HEK293 (cell line): ENCODE data around the gene FAM153A.
"Not testable (repeated sequence)": the region's sequence is repeated elsewhere in the genome, so short reads cannot be mapped to it uniquely, and the experiment has no call there.

Experiments
- CTCF ChIP-seq: fragments of 450-650 bp; formaldehyde crosslinking; IDR thresholded peaks from 2 replicates; pipeline ENCODE4 v1.5.1; 2016; ENCODE audit warnings: missing biosample characterization, missing genetic modification characterization
- SCRT2 ChIP-seq: fragments of 450-650 bp; formaldehyde crosslinking; IDR thresholded peaks from 2 replicates; pipeline ENCODE4 v1.5.1; 2016; ENCODE audit warnings: missing biosample characterization, missing genetic modification characterization
- ZNF560 ChIP-seq: fragments of 450-650 bp; formaldehyde crosslinking; IDR thresholded peaks from 2 replicates; pipeline ENCODE4 v1.5.1; 2017; ENCODE audit warnings: missing biosample characterization, missing genetic modification characterization, borderline replicate concordance
- ZNF645 ChIP-seq: fragments of 450-650 bp; formaldehyde crosslinking; IDR thresholded peaks from 2 replicates; pipeline ENCODE4; 2016; ENCODE audit warnings: missing biosample characterization, missing genetic modification characterization
- ZNF677 ChIP-seq: fragments of 450-650 bp; IDR thresholded peaks from 2 replicates; pipeline ENCODE4 v1.5.0; 2018; ENCODE audit warnings: missing biosample characterization, mild to moderate bottlenecking, missing genetic modification characterization, moderate library complexity
- ZSCAN16 ChIP-seq: fragments of 450-650 bp; formaldehyde crosslinking; IDR thresholded peaks from 2 replicates; pipeline ENCODE4 v1.5.1; 2016; ENCODE audit warnings: missing biosample characterization, missing genetic modification characterization
- TF ChIP-seq, protein P1 (sequence below): fragments of 450-650 bp; formaldehyde crosslinking; optimal IDR thresholded peaks from 2 replicates; pipeline ENCODE3; 2016; ENCODE audit warnings: missing biosample characterization, mild to moderate bottlenecking, missing genetic modification characterization
- TF ChIP-seq, protein P2 (sequence below): fragments of 450-650 bp; formaldehyde crosslinking; IDR thresholded peaks from 2 replicates; pipeline ENCODE4 v1.5.1; 2016; ENCODE audit warnings: missing biosample characterization, missing genetic modification characterization

- TF ChIP-seq ZNF560; ZNF677; ZNF645 (tag by site-specific recombination); ZSCAN16; CTCF; SCRT2 (tag by site-specific recombination): not testable (repeated sequence)
- TF ChIP-seq, protein P1, sequence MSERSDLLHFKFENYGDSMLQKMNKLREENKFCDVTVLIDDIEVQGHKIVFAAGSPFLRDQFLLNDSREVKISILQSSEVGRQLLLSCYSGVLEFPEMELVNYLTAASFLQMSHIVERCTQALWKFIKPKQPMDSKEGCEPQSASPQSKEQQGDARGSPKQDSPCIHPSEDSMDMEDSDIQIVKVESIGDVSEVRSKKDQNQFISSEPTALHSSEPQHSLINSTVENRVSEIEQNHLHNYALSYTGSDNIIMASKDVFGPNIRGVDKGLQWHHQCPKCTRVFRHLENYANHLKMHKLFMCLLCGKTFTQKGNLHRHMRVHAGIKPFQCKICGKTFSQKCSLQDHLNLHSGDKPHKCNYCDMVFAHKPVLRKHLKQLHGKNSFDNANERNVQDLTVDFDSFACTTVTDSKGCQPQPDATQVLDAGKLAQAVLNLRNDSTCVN (tag by site-specific recombination), result not testable (repeated sequence)
- TF ChIP-seq, protein P2, sequence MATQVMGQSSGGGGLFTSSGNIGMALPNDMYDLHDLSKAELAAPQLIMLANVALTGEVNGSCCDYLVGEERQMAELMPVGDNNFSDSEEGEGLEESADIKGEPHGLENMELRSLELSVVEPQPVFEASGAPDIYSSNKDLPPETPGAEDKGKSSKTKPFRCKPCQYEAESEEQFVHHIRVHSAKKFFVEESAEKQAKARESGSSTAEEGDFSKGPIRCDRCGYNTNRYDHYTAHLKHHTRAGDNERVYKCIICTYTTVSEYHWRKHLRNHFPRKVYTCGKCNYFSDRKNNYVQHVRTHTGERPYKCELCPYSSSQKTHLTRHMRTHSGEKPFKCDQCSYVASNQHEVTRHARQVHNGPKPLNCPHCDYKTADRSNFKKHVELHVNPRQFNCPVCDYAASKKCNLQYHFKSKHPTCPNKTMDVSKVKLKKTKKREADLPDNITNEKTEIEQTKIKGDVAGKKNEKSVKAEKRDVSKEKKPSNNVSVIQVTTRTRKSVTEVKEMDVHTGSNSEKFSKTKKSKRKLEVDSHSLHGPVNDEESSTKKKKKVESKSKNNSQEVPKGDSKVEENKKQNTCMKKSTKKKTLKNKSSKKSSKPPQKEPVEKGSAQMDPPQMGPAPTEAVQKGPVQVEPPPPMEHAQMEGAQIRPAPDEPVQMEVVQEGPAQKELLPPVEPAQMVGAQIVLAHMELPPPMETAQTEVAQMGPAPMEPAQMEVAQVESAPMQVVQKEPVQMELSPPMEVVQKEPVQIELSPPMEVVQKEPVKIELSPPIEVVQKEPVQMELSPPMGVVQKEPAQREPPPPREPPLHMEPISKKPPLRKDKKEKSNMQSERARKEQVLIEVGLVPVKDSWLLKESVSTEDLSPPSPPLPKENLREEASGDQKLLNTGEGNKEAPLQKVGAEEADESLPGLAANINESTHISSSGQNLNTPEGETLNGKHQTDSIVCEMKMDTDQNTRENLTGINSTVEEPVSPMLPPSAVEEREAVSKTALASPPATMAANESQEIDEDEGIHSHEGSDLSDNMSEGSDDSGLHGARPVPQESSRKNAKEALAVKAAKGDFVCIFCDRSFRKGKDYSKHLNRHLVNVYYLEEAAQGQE (tag by site-specific recombination), result not testable (repeated sequence)
Observed at GRCh38 chr5:177832287-177832686, 49.6 kb upstream of the FAM153A start.
